Stimulated activated CD4-positive, alpha-beta T cell treated with anti-CD3 and anti-CD28 coated beads, Interleukin-4, amount 100 ng/mL, for 4 hours (primary cell): Measurements from ENCODE around the gene TXNL1.
"Not testable (repeated sequence)": the region's sequence is repeated elsewhere in the genome, so short reads cannot be mapped to it uniquely, and the experiment has no call there.

Experiments
- DNase-seq, 2 experiments: peaks; one replicate each; pipeline ENCODE4 v3.0.0-alpha.2; 2020

Gene TXNL1

GRCh38 chr18:56643381-56643780 is 5.0 kb upstream of the TXNL1 start:
- DNase-seq = no peak

- no peak for DNase-seq
These were observed 3.4 kb upstream of the TXNL1 start for GRCh38 chr18:56641714-56642337.

GRCh38 chr18:56639571-56639970 is 1.2 kb upstream of the TXNL1 start:
- no peak for DNase-seq

DNA sequence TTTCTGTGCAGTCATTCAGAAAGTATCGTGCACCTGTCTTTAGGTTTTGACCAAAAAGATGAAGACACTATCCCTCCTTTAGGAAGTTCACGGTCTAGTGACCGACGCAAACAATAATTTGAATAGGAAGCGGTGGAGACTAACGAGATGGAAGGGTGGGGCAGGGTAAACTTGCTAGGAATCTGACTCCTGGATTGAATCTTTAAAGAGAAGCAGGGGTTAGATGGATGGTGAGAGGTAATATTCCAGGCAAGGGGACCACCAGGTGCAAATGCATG is 651 bp upstream of the TXNL1 start:
- DNase-seq = no peak

DNA sequence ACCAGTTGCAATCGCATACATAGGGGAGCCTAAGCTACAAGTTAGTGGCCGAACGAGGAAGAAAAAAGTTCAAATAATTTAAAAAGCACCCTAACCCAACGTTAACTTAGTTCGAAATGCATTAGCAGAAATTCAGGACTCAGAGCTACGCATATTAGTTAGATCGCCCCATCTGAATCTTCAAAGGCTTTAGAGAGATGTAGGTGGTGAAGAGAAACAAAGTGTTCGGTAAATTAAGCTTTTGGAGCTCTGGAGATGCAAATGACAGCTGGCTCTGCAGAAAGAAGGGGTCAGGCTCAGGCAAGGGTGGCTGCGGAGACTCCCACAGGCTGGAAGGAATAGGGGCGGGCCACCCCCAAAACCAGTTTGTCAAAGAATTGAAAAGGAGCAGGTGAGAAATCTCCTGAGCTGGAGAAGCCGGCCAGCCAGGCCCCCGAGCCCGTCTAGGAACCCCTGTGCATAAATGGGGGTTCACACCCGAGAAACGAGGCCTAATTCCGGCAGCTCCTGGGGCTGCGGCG is 621 bp downstream of the TXNL1 start:
- peak in 1 of 2 experiments; percentile 7 for DNase-seq

DNA sequence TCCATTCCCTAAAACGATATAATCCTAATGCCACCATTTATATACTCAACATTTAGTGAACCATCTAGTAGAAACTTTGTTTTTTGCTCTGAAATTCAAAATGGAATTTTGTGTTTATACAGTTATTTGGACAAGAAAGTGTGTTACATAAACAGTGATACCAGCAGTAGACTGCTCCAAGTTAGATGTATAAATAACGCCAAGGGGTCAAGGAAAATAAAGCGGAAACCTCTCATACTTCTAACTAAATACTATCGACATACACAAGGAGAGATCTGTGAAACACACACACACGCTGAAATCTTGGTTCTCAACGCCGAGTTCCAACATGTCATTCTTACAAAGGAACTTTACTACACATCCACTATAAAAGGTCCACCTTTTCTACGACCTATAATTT is 1.2 kb downstream of the TXNL1 start:
- DNase-seq = no peak

DNA sequence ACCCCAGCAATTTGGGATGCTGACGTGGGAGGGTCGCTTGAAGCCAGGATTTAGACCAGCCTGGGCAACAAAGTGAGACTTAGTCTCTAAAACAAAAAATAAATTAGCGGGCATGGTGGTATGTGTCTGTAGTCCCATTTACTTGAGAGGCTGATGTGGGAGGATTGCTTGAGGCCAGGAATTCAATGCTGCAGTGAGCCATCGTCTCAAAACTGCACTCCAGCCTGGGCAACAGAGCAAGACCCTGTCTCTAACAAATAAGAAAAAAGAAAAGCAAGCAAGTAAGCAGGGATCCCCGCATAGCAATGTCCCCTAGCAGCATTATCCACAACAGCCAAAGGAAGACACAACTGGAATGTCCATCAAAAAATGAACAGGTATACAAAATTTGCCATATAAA is 3.4 kb downstream of the TXNL1 start:
- DNase-seq = no peak

- no peak for DNase-seq
These were observed 6.0 kb downstream of the TXNL1 start for GRCh38 chr18:56632070-56633022.

DNA sequence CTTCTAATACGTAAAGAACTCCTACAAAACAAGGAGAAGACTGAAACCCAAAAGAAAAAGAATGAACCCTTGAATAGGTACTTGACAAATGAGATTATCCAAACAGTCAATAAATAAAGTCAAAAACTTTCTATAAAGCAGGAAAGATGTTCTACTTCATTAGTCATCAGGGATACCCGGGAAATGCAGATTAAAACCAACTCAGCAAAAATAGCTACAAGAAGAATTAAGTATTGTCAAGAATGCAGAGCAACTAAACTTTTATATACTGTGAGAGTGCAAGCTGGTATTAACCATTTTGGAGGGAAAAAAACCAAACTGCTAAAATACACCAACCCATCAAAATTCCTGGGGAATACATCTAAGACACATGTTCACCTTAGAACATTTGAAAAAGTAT is 10.4 kb downstream of the TXNL1 start:
- no peak for DNase-seq

DNA sequence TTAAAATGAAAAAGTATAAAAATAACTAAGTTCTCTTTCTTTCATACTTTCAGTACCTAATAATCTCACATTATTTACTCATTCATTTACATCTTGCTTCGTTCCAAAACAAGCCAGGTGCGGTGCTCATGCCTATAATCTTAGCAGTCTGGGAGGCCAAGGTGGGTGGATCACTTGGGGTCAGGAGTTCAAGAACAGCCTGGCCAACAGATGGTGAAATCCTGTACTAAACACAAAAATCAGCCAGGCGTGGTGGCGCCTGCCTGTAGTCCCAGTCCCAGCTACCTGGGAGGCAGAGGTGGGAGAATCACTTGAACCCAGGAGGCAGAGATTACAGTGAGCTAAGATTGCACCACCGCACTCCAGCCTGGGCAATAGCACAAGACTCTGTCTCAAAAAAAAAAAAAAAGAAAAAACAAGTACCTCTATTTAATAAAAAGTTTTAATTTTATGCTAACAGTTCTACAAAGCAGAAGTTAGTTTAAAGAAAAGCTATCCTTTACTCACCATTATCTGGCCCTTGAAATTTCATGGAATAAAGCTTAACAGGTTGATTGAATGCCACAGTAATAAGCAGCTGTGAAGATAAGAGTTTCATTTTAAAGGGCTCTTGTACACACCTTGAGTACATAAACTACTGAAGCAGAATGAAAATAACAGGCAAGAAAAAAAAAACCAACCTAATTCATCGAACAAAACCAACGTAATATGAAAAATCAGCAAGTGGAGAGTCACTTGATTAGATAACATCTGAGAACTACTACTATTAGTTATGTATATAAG is 22.5 kb downstream of the TXNL1 start:
- no peak for DNase-seq

GRCh38 chr18:56606618-56607017 is 31.8 kb downstream of the TXNL1 start:
- DNase-seq = no peak

DNA sequence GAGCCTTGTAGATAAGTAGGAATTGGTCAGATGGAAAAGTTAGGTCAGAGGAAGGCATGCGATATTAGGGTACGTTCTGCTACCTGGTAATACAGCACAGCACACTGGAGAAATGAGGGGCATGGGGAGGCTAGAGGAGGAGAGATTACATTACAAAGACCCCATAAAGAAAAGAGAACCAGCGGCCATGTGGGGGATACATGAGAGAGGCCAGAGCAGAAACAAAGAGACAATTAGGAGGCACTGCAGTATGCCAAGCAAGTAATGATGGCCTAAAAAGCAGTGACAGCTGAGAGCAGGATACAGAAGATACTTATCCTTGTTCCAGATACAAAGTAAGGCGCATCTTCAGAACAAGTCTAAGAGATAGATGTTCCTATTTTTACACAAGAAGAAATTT is 40.0 kb downstream of the TXNL1 start:
- DNase-seq = no peak

DNA sequence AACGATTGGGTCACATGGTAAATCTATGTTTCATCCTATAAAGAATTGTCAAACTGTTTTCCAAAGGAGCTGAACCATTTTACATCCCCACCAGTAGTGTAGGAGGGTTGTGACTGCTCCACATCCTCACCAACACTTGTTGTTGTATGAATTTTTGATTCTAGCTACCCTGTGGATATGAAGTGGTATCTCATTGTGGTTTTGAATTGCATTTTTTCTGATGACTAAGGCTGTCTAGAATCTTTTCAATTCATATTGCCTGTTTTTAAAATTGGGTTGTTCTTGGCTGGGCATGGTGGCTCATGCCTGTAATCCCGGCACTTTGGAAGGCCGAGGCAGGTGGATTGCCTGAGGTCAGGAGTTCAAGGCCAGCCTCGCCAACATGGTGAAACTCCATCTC is 44.5 kb downstream of the TXNL1 start:
- no peak for DNase-seq

- no peak for DNase-seq
These were observed 58.4 kb downstream of the TXNL1 start for GRCh38 chr18:56580026-56580425.

DNA sequence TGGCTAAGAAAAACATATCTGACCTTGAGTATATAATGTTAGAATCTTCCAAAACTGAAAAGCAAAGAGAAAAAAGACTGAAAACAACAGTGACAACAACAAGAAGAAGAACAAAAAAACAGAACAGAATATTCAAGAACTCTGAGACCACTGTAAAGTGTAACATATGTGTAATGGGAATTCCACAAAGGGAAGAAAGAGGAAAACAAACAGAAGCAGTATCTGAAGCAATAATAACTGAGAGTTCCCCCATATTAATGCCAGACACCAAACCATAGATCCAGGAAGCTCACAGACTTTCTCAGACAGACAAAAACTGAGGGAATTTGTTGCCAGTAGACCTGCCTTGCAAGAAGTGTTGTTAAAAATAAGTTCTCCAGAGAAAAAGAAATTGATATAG is 58.9 kb downstream of the TXNL1 start:
- no peak for DNase-seq

- no peak for DNase-seq
These were observed 61.4 kb downstream of the TXNL1 start for GRCh38 chr18:56576826-56577573.

DNA sequence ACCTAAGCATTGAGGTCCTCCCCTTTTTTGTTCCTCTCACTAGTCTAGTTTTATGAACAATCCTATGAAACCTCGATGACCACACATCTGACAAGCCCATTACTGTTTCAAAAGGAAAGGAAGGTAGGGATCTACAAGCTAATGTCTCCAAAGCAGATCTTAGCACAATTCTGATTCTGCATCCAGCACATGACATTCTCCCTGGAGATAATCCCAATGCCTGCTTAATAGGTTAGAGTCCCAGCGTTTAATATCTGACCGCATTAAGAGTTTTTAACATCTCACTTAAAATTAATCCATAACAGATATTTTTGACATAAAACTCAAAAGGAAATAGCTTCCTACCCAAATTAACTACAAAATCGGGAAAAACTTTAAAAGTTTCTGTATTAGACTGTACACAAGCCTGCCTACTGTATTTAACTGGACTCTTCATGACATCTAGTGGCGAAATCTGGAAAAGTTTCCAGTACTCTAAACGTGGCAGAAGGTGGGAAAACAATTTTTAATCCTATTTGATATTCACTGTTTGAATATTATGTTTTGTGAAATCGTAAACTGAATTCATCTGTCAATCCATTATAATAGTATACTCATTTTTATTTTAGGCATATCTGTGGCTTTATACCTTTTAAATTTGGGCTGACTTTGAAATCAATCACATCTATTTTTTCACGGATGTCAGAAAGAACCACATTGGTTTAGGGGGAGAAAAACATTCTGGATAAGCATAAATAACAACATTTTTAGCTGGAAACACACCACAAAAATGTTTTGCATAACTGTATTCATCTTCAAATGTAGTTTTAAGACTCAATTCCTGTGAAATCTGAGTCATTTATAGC is 62.4 kb downstream of the TXNL1 start:
- no peak for DNase-seq

DNA sequence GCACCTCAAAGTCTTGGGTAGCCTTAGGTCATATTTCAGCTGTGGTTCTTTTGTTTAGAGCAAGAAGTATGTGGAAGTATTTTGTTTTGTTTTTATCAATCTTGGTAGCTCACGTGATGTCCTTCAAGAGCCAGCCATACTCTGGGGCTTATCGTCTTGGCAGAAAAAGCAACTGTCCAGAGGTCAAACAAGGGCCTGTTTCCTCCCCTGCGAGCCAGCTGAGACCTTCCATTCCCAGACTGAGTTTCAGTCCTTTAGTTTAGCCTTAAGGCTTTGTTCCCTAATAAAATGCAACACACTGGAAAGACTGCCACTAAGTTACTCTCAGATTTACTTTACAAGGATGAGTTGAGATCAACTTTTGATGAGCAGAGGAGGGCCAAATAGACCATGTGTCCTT is 63.5 kb downstream of the TXNL1 start:
- no peak for DNase-seq

GRCh38 chr18:56572267-56572666 is 66.1 kb downstream of the TXNL1 start:
- DNase-seq = not testable (repeated sequence)

DNA sequence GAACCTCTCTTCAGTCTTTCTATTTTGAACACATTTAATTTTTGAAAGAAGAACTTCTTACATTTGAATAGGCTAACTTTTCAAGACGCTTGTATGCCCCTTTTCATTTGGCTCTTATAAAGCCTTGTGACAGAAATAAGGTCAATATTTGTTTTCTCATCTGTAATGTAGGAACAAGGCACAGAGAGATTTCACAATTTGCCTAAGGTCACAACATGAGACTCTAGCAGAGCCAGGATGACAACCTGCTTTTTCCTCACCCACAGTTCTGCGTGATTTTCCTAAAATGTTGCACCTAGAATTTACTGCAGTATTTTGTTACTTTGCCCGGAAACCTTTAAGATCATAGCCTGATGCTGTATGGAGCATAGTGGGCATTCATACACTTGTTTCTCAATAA is 67.4 kb downstream of the TXNL1 start:
- no peak for DNase-seq

GRCh38 chr18:56569416-56569815 is 69.0 kb downstream of the TXNL1 start:
- DNase-seq = no peak

- no peak for DNase-seq
These were observed 69.4 kb downstream of the TXNL1 start for GRCh38 chr18:56568986-56569385.
